ENCODE data around the gene UVRAG. TPM values are rescaled to one million over a fixed set of nuclear protein-coding genes. Genes with fewer than 3 reads are reported as not detected.

Gene UVRAG
- total and polyA plus RNA-seq, 2 of the 13 experiments (the other 11 are each of a cell fraction or from before 2014, with no cell fraction given) = 9.7 to 17.3 TPM

DNA sequence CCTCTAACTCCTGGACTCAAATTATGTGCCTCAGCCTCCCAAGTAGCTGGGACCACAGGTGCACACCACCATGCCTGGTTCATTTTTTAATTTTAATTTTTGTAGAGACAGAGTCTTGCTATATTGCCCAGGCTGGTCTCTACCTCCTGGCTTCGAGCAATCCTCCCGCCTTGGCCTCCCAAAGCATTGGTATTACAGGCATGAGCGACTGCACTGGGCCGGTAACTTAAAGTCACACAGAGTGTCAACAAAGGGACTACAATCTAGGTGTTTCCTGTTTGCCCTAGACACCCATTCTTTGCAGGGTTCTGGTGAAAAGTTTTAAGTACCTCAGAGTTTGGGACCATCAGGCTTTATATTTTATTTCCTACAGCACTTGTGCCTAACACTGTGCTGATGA lies 8.4 kb downstream of the UVRAG start (continued):
- no peak for TF ChIP-seq ZBTB25 (CRISPR knock-in tag; IDR thresholded peaks at IDR 0.05)
- peak; percentile 16; the same call in 1 of the 2 replicates for TF ChIP-seq ZFY (CRISPR knock-in tag; IDR thresholded peaks at IDR 0.05)
- no peak for TF ChIP-seq ZNF749 (CRISPR knock-in tag; IDR thresholded peaks at IDR 0.05; ENCODE audit: borderline replicate concordance)
- no peak for TF ChIP-seq ZC3H4 (CRISPR knock-in tag; IDR thresholded peaks at IDR 0.05; ENCODE audit: borderline replicate concordance)
- no peak for TF ChIP-seq ZSCAN21 (CRISPR knock-in tag; IDR thresholded peaks at IDR 0.05; ENCODE audit: borderline replicate concordance)
- no peak for TF ChIP-seq ESRRA (CRISPR knock-in tag; IDR thresholded peaks at IDR 0.05; ENCODE audit: low read depth)
- TF ChIP-seq FOXA1 (IDR thresholded peaks at IDR 0.05) = no peak
- TF ChIP-seq FOXA1 (CRISPR knock-in tag; IDR thresholded peaks at IDR 0.05) = peak; percentile 49; the same call in 1 of the 2 replicates
- TF ChIP-seq, protein P1, sequence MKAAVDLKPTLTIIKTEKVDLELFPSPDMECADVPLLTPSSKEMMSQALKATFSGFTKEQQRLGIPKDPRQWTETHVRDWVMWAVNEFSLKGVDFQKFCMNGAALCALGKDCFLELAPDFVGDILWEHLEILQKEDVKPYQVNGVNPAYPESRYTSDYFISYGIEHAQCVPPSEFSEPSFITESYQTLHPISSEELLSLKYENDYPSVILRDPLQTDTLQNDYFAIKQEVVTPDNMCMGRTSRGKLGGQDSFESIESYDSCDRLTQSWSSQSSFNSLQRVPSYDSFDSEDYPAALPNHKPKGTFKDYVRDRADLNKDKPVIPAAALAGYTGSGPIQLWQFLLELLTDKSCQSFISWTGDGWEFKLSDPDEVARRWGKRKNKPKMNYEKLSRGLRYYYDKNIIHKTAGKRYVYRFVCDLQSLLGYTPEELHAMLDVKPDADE (CRISPR knock-in tag; IDR thresholded peaks at IDR 0.05) = no peak
- TF ChIP-seq HOXA7 (CRISPR knock-in tag; IDR thresholded peaks at IDR 0.05) = no peak
- 0 out of 2 replicates have a peak, but pooled peaks have one; percentile 17 for TF ChIP-seq ZMYM3 (CRISPR knock-in tag; IDR thresholded peaks at IDR 0.05)
- no peak for TF ChIP-seq ZNF766 (CRISPR knock-in tag; IDR thresholded peaks at IDR 0.05; ENCODE audit: borderline replicate concordance)
- TF ChIP-seq ZNF713 (CRISPR knock-in tag; IDR thresholded peaks at IDR 0.05) = no peak
- TF ChIP-seq, protein P2, sequence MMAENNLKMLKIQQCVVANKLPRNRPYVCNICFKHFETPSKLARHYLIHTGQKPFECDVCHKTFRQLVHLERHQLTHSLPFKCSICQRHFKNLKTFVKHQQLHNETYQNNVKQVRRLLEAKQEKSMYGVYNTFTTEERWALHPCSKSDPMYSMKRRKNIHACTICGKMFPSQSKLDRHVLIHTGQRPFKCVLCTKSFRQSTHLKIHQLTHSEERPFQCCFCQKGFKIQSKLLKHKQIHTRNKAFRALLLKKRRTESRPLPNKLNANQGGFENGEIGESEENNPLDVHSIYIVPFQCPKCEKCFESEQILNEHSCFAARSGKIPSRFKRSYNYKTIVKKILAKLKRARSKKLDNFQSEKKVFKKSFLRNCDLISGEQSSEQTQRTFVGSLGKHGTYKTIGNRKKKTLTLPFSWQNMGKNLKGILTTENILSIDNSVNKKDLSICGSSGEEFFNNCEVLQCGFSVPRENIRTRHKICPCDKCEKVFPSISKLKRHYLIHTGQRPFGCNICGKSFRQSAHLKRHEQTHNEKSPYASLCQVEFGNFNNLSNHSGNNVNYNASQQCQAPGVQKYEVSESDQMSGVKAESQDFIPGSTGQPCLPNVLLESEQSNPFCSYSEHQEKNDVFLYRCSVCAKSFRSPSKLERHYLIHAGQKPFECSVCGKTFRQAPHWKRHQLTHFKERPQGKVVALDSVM (CRISPR knock-in tag; IDR thresholded peaks at IDR 0.05) = peak; percentile 92
- no peak for TF ChIP-seq ATF7-NPFF (CRISPR knock-in tag; IDR thresholded peaks at IDR 0.05; ENCODE audit: low read depth)
- TF ChIP-seq ZBTB38 (CRISPR knock-in tag; IDR thresholded peaks at IDR 0.05) = no peak
- TF ChIP-seq RFX3 (CRISPR knock-in tag; IDR thresholded peaks at IDR 0.05) = no peak
- TF ChIP-seq, protein P3, sequence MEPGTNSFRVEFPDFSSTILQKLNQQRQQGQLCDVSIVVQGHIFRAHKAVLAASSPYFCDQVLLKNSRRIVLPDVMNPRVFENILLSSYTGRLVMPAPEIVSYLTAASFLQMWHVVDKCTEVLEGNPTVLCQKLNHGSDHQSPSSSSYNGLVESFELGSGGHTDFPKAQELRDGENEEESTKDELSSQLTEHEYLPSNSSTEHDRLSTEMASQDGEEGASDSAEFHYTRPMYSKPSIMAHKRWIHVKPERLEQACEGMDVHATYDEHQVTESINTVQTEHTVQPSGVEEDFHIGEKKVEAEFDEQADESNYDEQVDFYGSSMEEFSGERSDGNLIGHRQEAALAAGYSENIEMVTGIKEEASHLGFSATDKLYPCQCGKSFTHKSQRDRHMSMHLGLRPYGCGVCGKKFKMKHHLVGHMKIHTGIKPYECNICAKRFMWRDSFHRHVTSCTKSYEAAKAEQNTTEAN (CRISPR knock-in tag; conservative IDR thresholded peaks at IDR 0.05) = no peak
- no peak for TF ChIP-seq ZNF589 (CRISPR knock-in tag; conservative IDR thresholded peaks at IDR 0.05)

All from HepG2 (cell line).